A549 (cell line): Measurements from ENCODE around the gene EXOC4.

ENCODE experiments used
- MAFK ChIP-seq: fragments of 450-650 bp; IDR thresholded peaks from 2 replicates; pipeline ENCODE4 v1.6.1; 2014; ENCODE audit not compliant: partially characterized antibody
- MAZ ChIP-seq: fragments of 150-350 bp; IDR thresholded peaks from 2 replicates; pipeline ENCODE4 v1.6.1; 2014; ENCODE audit warnings: antibody characterized with exemption, low read depth, low read length, borderline replicate concordance
- NR3C1 ChIP-seq: fragments of >200 bp; sonication (Bioruptor Twin); formaldehyde crosslinking; IDR thresholded peaks from 3 replicates; pipeline ENCODE4 v1.6.1; 2017
- POLR2A ChIP-seq: IDR thresholded peaks from 2 replicates; pipeline ENCODE4 v1.6.1; 2012; ENCODE audit warnings: mild to moderate bottlenecking, low read length
- POLR2AphosphoS2 ChIP-seq: conservative IDR thresholded peaks from 2 replicates; pipeline ENCODE4 v1.6.1; 2012; ENCODE audit warnings: low read length, improper control_type of control experiment, inconsistent platforms
- SMC3 ChIP-seq: fragments of >200 bp; sonication (Bioruptor Twin); formaldehyde crosslinking; IDR thresholded peaks from 3 replicates; pipeline ENCODE4 v1.6.1; 2018; ENCODE audit warnings: inconsistent platforms
- ZFP36 ChIP-seq: fragments of 450-650 bp; IDR thresholded peaks from 2 replicates; pipeline ENCODE4 v1.6.1; 2014; ENCODE audit warnings: borderline replicate concordance; ENCODE audit not compliant: partially characterized antibody
- TF ChIP-seq, protein P1 (sequence below): fragments of >200 bp; sonication (Bioruptor Twin); formaldehyde crosslinking; IDR thresholded peaks from 3 replicates; pipeline ENCODE4 v1.5.1; 2016
- TF ChIP-seq, protein P2 (sequence below): fragments of 150-350 bp; IDR thresholded peaks from 2 replicates; pipeline ENCODE4 v1.6.1; 2014; ENCODE audit warnings: low read depth, mild to moderate bottlenecking, low read length

DNA sequence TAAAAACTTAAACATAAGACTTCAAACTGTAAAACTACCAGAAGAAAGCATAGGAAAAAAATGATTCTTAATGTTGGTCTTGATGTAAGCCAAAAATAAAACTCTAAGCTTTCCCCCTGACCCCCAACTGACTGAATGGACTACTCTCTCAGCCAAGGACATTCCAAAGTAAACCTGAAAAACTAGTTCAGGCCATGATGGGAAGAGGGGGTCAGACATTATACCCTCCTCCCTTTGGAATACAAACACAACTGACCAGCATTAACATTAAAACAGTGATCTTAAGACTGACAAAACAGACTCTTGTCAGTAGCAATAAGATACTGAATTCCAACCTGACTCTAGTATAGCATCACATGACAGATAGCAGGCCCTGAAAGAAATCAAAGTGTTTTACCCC is 860.8 kb downstream of the EXOC4 start:
- no peak for TF ChIP-seq MAZ
- no peak for TF ChIP-seq POLR2AphosphoS2
- TF ChIP-seq, protein P1, sequence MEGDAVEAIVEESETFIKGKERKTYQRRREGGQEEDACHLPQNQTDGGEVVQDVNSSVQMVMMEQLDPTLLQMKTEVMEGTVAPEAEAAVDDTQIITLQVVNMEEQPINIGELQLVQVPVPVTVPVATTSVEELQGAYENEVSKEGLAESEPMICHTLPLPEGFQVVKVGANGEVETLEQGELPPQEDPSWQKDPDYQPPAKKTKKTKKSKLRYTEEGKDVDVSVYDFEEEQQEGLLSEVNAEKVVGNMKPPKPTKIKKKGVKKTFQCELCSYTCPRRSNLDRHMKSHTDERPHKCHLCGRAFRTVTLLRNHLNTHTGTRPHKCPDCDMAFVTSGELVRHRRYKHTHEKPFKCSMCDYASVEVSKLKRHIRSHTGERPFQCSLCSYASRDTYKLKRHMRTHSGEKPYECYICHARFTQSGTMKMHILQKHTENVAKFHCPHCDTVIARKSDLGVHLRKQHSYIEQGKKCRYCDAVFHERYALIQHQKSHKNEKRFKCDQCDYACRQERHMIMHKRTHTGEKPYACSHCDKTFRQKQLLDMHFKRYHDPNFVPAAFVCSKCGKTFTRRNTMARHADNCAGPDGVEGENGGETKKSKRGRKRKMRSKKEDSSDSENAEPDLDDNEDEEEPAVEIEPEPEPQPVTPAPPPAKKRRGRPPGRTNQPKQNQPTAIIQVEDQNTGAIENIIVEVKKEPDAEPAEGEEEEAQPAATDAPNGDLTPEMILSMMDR = no peak
- TF ChIP-seq, protein P2, sequence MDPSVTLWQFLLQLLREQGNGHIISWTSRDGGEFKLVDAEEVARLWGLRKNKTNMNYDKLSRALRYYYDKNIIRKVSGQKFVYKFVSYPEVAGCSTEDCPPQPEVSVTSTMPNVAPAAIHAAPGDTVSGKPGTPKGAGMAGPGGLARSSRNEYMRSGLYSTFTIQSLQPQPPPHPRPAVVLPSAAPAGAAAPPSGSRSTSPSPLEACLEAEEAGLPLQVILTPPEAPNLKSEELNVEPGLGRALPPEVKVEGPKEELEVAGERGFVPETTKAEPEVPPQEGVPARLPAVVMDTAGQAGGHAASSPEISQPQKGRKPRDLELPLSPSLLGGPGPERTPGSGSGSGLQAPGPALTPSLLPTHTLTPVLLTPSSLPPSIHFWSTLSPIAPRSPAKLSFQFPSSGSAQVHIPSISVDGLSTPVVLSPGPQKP = no peak
- TF ChIP-seq ZFP36 = no peak
- TF ChIP-seq NR3C1 = no peak
- no peak for TF ChIP-seq POLR2A
- TF ChIP-seq SMC3 = no peak
- no peak for TF ChIP-seq MAFK
